ENCODE data around the gene TGFBRAP1.

The TGFBRAP1 gene

DNA sequence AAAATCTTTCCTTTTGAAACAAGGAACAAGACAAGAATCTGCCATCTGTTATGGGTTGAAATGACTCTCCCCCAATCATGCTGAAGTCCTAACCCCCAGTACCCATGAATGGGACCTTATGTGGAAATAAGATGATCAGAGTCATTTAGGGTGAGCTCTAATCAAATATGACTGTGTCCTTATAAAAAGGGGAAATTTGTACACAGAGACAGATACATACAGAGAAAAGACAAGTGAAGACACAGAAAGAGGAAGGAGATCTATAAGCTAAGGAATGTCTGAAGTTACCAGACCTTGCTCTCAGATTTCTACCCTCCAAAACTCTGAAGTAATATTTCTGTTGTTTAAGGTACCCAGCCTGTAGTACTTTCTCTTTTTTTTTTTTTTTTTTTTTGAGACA lies 15.7 kb downstream of the TGFBRAP1 start:
- DNase-seq, result no peak

DNA sequence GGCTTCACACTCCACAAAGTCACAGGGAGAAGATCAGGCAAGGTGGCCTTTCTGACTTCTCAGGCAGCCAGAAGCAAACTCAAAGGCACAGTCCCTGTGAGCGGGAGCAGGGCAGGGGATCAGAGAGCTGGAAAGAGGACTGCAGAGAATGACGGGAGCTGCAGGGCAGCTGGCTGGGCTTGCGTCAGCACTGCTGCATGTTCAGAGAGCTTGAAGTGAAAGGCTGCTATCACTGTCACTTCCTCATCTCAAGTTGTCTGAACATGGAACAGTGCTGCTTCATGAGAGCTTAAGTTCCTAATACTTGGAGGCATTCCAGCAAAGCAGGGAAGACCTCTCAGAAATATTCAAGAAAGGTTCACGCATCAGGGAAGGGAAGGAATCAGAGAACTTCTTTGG lies 20.4 kb downstream of the TGFBRAP1 start:
- no peak for DNase-seq

DNA sequence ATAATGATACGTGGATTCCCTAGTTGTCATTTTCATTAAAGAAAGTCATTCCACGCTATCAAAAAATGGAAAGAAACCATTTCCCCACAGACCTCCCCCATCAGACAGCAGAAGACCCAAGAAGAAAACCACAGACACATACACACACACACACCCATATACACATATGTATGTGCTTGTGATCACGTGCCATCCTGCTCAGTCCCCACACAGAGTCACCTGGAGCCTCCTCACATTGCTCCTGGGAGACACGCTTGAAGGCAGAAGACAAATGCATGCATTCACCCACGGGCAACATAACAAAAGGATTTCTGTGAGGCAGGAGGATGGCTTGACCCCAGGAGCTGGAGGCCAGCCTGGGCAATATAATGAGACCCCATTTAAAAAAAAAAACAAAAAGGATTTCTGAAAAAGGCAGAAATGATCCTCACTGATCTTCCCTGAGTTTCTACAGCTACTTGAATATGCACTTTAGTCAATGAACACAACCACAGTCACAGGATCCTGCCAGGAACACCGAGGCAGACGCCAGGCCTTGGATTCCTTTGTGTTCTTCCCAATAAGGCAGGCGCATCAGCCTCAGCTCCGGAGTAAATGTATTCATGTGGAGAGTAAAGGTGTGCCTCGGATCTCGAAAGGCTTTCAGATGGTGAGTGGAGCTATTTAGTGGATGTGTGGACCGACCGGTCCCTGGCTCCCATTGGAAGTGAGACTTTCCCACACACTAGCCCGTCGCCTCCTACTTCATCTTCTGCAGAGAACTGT lies 21.0 kb downstream of the TGFBRAP1 start:
- DNase-seq, result no peak

DNA sequence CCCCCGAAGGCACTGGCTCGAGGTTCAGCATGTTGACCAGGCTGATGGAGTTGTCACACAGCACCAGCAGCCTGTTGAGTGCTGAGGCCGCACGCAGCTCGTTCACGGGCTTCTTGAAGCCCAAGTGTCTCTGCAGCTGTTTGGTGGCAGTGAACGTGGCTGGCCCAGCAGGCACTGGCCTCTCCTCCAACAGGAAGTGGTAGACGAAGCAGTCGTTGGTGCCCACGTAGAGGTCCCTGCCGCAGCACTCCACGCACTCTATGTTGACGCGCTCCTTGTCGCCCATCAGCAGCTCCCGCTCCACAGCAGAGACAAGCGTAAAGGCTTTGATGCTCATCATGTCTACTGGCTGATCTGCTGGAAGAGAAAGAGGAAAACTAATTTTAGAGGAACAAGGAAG lies 21.6 kb downstream of the TGFBRAP1 start:
- no peak for DNase-seq

DNA sequence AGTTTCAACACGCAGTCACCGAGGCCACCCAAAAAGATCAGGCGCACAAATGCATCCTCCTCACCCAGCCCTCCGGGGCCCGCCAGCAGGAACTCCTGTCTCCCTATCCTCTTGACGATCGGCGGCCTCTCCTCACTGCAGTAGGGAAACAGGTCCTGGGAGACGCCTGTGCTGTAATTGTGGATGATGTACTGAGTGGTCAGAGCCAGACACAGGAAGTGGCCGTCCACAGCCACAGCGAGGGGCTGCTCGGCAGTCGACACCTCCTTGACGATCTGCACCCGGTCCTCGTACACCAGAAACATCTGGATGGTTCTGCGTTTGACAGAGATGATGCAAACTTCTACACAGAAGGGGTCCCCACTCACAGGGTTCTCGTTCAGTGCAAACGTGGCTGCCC lies 22.0 kb downstream of the TGFBRAP1 start:
- no peak for DNase-seq

DNA sequence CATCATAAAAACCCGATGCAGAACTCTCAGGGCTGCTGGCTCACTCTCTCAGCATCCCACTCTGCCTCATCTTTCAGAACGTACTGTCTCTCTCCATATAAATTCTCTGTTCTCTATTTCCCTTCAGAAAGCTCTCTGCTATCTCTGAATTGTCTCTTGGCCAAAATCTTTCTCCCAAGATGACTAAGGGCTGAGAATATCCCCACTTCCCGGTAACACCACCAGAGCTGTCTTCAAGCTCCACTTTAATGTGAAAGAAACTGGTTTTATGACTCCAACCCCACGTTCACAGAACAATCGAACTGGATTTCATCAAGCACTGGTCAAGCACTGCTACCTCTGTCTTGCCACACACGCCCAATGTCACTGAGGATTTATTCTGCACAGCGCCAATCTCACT lies 22.4 kb downstream of the TGFBRAP1 start:
- DNase-seq, result no peak

DNA sequence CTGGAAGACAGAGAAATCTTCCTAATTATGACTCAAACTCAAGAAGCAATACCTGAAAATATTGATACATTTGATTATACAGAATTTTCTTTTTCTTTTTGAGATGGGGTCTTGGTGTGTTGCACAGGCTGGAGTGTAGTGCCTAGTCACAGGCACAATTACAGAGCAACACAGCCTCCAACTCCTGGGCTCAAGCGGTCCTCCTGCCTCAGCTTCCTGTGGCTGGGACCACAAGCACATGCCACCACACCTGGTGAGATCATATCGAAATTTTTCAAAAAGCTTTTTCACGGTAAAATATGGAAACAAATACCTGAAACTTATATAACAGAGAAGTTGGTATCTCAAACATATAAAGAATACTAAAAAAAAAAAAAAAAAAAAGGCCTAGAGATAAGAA lies 27.9 kb downstream of the TGFBRAP1 start:
- no peak for DNase-seq

DNA sequence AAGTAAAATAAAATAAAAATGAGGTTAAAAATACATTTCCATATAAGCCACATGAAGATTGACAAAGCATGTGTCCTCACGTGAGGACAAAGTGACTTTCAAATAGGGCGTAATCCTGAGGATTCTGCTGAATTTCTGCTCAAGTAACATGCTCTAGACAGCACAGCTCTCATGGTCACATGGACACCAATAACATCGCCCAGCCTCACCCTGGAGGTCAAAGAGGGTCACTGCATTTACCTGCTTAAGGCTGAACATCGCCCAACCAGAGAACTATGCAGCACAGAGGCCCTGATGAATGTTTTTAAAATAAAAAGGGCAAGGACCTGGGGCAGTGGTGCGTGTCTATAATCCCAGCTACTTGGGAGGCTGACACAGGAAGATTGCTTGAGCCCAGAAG lies 30.2 kb downstream of the TGFBRAP1 start:
- DNase-seq, result no peak

DNA sequence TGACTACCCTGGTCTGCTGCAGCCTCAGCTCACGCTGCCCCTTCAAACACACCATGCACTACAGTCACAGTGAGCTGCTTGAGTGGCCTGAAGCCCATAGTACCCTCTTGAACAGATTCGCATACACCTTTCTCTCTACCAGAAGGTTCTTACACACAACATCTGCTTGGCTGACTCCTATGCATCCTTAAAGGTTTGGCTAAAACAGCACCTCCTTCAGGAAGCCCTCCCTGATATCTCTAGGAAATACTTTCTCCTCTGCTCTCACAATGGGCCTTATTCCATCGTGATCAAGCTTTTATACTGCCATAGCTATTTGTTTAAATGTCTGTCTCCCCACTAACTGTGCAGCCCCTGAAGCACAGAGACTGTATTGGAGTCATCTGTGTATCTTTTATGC lies 31.5 kb downstream of the TGFBRAP1 start:
- no peak for DNase-seq

DNA sequence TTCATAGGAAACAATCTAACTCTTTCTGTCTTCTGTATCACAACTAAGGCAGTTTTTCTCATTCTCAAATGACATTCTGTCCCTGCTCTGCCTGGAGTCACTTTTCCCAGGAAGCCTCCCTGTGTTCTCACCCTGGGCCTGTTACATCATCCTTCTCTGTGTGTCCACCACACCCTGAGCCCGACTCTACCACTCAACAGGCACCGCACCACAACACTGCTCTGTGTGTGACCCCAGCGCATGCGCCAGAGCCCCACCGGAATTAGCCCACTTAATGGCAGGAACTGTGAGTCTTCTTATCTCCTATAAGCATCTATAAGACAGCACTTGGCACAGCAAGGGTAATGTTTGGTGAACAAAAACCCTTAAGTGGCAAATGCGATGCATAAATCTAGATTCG lies 32.3 kb downstream of the TGFBRAP1 start:
- DNase-seq, result no peak

DNA sequence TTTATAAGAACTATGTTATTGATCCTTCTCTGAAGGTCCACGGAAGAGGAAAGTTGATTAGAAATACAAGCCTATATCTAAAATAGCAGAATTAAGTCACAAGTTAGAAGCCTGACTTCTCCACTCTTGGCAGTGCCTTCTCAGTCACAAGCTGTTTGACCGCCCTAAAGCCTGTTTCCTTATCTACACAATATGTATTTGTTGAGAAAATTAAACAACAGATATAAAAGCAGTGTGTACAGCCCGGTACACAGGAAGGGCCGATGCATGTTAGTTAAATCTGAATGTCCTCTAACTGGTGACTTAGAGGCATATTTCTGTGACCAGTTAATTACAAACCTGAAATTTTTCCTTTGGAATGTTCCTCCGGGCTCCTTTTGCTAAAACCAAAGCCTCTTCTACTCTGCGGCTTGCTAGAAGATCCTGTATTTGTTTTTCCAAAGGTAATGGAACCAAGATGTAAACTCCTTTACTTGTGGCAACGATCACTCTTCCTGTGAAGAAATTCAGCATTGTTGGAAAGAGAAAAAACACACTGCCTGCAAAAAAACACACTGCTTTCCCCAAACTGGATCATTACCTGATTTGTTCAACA lies 33.4 kb downstream of the TGFBRAP1 start:
- no peak for DNase-seq

DNA sequence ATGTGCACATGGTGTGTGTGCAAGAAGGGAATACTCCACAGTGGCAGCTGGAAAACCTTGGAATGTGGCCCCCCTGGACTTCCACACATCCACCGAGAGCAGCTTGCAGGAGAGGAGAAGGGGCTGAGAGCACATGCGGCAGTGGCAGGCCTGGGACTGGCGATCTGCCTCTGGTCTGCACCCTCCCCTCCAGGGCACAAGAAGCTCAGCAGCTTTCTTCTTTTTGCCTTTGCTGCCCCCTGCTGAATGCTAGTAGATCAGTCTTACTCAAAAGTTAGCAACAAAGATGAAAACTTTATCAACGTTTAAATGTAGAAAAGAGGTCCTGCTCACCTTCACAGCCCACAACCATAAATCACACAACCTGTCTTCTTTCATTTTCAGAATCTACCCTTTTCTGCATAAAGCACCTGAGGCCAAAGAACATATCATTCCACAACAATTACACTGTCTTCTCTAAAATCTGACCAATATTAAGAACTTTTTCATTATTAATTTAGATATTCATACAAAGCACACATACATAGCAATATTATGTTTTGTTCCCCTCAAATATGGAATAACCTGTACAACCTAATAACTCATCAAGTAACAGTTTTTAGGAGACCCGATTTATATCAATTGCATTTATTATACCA lies 34.6 kb downstream of the TGFBRAP1 start:
- peak; percentile 68 for DNase-seq

DNA sequence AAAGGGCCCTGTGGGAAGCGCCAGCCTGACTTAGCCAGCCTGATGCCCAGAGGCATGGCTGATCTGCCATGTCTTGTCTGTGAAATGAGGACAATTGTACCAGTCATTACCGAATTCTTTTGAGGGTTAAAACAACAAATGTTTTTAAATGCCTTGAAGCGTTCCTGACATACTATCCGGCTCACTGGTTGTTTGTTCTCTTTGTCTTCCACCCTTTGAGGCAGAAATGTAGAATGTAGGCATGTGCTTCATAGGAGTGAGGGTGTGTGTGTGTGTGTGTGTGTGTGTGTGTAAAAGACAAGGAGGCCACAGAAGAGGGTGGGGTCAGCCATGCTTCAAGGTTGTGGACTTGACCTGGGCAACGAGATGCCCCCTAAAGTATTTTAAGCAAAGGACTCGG lies 35.5 kb downstream of the TGFBRAP1 start:
- no peak for DNase-seq

DNA sequence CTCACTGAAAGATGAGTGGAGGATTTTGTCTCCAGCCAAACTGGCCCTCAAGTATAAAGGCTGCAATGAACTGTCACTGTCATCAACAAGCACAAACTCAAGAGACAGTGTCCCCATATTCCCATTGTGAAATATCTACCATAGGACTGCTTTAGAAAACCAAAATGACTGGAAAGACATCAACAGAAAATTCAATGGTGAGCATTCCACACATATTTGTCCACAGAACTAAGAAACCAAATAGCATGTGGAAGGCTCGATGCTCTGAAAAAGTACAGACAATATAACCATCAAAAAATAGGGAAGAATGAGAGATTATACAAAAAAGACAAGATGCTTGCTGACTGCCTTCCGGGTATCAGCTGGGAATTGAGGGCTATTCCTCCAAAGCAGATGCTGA lies 37.6 kb downstream of the TGFBRAP1 start:
- DNase-seq, result peak; percentile 11

DNA sequence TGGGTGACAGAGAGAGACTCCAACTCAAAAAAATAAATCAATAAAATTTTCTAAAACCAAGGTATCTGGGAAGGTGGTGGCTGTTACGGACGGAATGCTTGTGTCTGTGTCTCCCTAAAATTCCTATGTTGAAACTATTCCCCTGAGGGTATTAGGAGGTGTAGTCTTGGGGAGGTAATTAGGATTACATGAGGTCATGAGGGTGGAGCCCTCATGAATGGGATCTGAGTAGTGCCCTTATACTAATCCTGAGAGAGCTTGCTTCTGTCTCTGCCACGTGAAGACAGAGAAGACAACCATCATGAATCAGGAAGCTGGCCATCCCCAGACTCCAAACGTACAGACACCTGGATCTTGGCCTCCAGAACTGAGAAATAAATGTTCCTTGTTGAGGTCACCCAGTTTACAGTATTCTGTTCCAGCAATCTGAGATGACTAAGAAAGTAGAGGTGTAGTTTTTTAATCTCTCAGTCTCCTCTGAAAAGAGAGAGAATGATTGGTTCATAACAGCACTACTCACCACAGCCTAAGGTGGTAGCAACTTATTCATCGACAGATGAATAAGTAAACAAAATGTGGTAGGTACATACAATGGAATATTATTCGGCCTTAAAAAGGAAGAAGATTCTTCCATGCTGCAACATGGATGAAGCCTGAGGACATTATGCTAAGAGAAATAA lies 38.4 kb downstream of the TGFBRAP1 start:
- no peak for DNase-seq

DNA sequence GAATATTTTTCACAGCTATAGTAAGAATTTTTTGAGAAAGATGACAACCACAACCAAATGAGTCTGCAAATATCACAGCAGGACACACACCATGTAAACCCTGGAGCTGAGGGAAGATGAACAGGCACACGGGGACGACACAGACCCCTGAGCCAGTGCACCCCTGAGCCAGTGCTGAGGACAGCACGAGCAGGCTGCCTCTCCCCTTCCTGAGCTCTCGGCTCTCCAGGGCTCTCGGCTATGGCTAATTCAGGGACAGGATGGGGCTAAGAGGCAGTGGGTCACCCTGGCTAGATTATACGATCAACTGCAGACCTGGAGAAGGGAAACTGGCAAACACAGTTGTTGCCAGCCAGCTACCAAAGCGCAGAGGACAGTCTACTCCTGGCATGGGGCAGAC lies 41.4 kb downstream of the TGFBRAP1 start:
- no peak for DNase-seq

DNA sequence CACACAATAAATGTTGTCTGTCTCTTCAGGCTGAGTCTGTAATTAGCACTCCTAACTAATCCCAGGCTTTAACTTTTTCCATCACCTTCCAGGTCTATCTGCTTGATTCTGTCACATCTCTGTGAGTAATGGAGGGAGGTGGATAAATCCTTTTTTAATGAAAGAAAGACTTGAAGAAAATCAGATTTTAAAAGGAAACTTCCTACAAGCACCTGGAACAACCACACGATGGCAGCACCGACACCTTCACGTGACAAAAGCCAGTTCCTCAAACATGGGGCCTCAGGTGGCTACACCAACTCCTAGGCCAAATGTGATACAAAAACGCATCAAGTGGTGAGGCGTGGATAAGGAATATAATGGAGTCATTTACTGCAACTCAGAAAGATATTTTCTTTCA lies 41.8 kb downstream of the TGFBRAP1 start:
- peak; percentile 20 for DNase-seq

DNA sequence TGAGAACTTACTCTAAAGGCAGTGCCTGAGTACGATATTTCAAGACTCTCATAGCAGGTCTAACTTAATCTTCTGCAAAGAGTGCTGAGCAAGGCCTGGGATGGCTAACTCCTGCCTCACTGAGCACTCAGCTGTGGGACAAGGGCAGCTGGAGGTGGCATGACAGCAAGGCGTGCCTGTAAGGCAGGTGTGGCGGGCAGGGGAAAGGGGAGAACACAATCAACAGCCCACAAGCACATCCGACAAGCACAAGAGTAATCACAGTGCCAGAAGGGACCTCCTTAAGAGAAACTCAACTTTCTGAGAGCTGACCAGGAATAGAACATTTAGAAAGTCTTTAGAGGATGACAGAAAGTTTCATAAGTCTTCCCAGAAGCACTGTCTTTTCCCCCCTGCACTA lies 46.0 kb downstream of the TGFBRAP1 start:
- no peak for DNase-seq

DNA sequence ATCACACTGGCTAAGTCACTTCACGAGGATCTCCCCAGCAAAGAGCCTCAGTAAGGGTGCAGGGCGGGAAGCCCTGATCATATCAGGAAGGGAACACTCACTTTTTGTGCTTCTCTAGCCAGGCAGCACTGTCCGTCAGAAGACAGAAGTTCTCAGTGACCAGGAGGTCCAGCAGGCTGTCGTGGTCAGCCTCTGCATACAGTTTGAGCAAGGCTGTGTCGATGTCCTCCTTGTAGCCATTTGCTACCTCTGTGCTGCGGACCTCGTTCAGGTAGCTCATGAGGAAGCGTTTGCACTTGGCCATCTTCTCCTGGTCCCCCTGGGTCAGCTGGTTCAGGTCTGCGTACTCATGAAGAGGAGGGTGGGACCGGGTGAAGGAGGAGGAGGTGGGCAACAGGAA lies 49.3 kb downstream of the TGFBRAP1 start:
- no peak for DNase-seq

DNA sequence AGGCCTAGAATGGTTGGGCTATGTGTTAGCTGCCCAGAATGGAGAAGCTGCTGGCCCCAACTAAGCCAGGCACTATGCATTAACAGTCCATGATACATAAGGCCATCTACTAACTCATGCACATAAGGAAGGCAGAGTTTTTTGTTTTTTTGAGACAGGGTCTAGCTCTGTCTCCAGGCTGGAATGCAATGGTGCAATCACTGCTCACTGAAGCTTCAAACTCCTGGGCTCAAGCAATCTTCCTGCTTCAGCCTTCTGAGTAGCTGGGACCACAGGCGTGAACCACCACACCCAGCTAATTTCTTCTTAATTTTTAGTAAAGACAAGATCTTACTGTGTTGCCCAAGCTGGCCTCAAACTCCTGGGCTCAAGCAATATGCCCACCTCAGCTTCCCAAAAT lies 50.4 kb downstream of the TGFBRAP1 start:
- DNase-seq, result no peak

DNA sequence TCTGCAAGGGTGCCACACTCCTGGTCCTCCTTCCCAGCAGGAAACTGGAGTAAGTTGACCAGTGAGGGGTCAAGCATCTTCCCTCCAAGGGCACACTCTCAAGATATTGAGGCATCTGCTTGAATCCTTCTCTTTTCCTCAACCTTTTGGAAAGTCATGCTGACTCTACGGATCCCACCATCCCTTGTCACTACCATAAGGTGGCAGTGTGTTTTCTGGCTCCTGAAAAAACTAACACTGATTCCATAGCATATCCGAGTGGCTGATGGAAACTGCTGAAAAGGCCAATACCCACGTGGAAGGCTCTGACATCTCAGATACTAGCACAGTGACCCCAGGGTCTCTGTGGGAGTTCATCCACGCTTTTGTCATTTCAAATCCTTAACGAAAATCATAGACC lies 50.9 kb downstream of the TGFBRAP1 start:
- DNase-seq, result no peak

DNA sequence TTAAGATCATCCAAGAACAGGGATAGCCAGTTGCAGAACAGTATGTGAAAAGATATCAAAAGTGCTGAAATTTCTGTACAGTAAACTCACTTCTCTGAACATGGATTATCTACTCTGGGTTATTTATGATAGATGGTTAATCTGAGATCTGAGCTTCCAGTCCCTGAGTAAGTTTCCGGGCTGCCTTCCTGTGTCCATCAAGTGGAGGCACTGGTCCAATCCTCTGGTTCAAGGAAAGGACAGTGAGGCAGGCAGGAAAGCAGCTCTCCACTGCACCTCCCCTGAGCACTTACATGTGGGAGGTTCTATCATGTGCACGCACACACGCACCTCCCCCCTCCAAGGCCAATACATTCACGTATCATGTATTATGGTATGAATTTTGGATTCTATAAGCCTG lies 55.5 kb downstream of the TGFBRAP1 start:
- DNase-seq, result no peak

DNA sequence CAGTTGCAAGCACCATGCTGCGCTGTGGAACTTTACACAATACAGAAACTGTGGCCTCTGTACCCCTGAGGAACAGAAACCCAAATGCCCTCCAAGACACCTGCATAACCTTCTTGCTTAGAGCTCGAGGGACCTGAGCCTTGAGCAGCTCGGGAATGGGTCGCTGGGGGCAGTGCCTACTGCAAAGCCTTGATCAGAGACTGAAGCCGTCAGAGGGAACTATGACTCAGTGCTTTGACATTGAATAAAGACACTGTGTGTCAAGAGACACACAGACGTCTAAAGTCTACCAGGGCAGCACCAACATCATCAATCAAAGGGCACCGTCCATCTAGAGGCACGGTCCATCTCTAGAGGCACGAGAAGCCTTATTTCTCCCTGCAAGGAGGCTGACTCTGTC lies 57.4 kb downstream of the TGFBRAP1 start:
- no peak for DNase-seq

All from fibroblast of skin of right quadriceps (primary cell).